Bone marrow (tissue), 2 donors: ENCODE data around the gene JCAD.
"Not testable (repeated sequence)": the region's sequence is repeated elsewhere in the genome, so short reads cannot be mapped to it uniquely, and the experiment has no call there.

Experiments used
- DNase-seq, 2 donors: peaks; one replicate each; lab custom pipeline; 2025; lab: John Stamatoyannopoulos, UW

Gene JCAD

DNA sequence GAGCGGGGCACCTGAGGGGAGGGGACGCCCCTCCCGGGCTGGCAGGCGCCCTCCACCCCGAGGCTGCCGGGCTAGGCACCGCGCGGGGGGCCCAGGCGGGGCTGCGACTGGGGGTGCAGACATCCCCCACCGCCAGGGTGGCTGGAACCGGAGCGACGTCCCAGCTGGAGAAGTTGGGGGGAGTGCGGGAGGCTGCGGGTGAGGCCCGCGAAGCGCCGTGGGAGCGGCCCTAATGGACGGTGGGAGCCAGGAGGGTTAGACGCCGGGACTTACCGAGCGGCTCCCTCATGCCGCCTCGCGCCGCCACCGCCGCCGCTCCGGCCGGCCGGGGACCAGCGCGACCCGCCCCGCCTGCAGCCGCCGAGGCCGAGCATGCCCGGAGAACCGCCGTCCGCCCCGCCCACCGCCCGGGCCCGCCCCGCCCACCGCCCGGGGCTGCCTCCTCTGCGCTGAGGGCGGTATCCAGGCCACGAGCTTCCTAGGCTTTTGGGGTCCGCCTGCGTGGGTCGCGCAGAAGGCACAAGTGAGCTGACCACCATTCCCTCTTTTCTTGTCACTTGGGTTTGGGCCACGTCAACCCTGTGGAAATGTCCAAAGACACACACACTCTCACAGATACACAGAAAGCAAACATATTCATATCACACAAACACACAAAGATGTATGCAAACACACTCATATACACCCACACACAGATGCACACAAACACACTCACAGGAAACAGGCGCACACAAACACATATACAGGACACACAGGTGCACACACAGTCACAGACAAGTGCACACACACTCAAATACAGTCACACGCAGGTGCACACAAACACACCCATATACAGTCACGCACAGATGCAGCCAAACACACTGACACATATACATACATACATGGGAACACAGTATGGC lies at the start of gene JCAD:
Gene JCAD, minus strand, starts transcription at position 378 of the 899 bp plus-strand sequence. CDS start 11,774 bp downstream, outside the sequence.
- peak in 1 of 2 donors; percentile 8 for DNase-seq

- no peak for DNase-seq
Observed at GRCh38 chr10:30106987-30107386, 47.6 kb upstream of the JCAD start.

DNA sequence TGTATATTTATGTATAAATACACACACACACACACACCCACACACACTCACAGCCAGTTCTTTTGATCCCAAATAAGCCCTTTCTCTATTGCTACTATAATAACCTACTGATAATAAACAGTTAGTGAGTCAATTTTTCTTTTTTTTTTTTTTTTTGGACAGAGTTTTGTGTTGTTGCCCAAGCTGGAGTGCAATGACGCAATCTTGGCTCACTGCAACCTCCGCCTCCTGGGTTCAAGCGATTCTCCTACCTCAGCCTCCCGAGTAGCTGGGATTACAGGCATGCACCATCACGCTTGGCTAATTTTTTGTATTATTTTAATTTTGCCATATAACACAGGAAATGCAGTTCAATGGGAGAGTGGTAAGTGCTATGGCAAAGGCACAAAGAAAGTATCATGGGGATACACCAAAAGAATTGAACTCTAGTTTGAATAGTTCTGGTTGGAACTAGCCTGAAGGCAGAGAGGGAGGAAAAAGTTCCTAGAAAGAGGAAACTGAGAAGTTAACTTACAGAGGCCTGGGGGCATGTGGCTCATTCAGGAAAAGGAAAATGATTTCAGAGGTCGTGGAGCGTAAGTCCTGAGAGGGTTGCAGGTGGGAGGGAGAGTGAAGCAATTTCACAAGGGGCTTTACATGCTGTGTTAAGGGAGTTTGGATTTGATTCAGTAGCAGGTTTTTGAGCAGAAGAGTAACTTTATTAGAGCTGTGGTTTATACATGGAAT lies 44.4 kb upstream of the JCAD start:
- DNase-seq = no peak

DNA sequence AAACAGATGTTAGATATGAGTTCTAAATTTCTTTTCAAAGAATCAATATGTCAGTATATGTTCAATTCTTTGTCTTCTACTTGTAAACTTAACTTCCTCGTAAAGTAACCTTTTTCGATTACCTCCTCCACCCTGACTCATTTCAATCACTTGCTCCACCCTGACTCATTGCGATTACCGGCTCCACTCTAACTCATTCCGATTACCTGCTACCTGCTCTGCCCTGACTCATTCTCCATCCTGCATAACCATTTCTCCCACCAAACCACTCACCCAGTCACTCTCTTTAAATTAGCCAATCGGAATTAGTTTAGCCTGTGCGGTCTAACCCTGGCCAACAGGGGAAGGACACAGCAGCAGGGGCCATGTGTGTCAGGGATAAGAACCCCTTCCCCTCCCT lies 40.3 kb upstream of the JCAD start:
- DNase-seq = not testable (repeated sequence)

DNA sequence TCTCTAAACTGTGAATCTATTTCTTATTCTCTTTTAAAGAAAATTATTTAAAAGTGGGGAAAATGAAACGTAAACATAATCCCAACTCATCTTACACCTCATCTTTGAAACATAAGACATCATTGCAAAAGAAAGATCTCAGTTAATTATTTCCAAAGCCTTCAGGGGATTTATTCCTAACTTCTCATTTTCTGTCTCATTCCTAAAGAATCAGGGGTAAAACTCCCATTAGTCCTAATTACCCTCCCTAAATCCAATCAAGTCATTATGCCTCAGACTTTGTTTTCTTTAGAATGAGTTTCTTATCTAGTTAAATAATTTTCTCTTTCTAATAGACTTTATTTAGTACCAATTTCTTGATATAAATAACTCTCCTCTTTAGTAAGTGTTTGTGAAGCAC lies 39.7 kb upstream of the JCAD start:
- no peak for DNase-seq

GRCh38 chr10:30098629-30099028 lies 39.2 kb upstream of the JCAD start:
- DNase-seq = peak in 1 of 2 donors; percentile 1

- no peak for DNase-seq
Observed at GRCh38 chr10:30096564-30096963, 37.2 kb upstream of the JCAD start.

DNA sequence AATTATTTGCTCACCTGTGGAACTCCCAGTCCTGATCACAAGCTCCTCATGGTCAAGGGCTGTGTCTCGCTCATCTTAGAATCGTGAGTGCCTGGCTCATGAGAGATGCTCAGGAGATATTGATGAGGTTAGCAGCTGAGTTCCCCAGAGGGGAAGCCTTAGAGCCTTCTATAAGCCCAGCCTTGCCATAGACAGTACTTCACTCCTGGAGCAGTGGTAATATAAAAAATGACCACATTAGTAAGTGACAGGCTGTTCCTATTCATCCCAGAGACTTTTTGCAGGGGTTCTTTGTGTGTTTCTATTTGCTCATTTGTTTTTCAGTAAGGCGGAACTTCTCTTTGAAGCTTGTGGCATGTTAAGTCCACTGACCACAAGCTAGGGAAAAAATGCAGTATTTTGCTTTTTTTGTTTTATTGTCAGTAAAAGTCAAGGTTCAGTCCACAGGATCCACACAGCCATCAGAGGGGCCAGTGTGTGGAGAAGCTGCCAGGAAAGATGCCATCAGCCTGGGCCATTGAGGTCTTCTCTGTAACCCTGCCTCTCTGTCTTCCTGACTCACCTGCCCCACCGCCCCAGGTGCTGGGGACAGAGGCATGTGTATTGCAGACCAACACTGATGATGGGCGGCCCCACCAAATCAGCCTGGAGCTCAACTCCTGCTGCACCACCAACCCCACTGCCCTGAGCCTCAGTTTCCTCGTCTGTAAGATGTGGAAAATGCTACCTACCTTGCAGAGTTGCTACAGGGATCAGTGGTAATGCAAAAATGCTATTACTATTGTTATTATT lies 36.4 kb upstream of the JCAD start:
- DNase-seq = no peak

DNA sequence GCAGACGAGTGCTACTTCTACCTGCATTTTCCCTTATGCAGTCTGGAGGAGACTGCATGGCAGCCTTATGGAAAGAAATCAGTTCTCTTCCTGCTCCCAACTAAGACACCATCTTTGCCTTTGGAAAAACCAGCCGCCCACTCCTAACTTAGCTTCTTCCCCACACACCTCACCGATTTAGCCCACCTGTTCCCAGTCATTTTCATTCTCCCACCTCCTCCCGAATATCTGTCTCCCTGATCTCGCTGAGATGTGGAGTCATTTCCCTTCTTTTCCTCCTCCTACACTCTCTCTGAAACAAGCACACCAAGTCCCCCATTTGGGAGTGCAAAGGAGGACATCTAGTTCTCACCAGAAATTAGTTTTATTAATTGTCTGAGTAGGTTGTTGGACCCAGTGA lies 35.2 kb upstream of the JCAD start:
- DNase-seq = no peak

GRCh38 chr10:30093303-30093950 lies 34.0 kb upstream of the JCAD start:
- DNase-seq = no peak

GRCh38 chr10:30092151-30092790 lies 32.9 kb upstream of the JCAD start:
- no peak for DNase-seq

DNA sequence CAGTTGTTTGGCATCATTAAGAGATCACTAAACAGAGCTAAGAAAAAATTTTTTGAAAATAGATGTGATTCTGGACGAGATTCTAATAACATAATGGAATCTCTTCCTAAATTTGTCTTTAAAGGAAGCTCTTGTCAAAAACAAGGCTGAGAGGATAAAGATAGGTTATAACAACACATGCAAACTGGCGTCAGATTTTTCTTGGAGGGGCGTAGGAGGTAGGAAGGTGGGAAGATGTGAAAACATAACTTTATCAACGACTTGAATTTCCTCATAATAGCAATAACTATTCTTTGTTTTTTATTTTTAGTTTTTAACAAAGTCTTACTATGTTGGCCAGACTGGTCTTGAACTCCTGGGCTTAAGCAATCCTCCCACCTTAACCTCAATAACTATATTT lies 31.8 kb upstream of the JCAD start:
- no peak for DNase-seq

- DNase-seq = no peak
Observed at GRCh38 chr10:30088178-30088577, 28.8 kb upstream of the JCAD start.

DNA sequence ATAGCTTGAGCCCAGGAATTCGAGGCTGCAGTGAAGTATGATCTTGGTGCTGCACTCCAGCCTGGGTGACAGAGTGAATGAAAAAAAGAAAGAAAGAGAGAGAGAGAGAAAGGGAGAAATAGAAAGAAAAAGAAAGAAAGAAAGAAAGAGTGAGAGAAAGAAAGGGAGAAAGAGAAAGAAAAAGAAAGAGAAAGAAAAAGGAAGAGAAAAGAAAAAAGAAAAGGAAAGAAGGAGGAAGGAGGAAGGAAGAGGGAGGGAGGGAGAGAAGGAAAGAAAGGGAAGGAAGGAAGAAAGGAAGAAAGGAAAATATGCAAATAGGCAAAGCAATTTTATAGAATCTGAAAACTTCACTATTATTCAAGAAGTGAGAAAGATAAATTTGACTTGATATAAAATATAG lies 24.5 kb upstream of the JCAD start:
- DNase-seq = no peak

DNA sequence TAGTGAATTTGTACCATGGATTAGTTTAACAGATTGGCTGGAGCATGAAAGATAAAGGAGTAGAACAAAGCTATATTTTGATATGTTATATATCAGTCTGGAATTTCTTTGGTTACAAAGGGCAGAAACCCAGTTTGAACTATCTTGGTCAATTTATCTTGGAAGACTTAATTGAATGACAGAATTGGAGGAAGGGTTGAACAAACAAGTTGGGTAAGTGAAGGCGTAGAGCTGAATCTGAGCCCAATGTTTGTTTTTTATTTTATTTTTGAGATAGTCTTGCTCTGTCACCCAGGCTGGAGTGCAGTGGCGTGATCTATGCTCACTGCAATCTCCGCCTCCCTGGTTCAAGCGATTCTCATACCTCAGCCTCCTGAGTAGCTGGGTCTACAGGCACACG lies 21.8 kb upstream of the JCAD start:
- DNase-seq = no peak

GRCh38 chr10:30080161-30080560 lies 20.8 kb upstream of the JCAD start:
- no peak for DNase-seq

GRCh38 chr10:30079408-30079807 lies 20.0 kb upstream of the JCAD start:
- no peak for DNase-seq

- no peak for DNase-seq
Observed at GRCh38 chr10:30075481-30075880, 16.1 kb upstream of the JCAD start.

DNA sequence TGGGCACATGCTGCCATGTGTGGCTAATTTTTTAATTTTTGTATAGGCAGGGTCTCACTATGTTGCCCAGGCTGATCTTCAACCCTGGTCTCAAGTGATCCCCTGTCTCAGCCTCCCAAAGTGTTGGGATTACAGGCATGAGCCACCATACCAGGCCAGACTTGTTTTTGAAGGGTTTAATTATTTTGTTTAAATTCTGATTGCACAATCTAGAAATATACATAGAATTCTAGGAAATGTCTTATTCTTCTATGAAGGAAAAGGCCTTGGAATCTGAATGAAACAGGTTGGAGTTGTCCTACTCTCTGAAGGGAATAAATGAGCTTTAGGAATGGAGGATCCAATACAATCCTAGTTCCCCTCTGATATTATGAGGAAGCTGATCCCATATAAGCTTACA lies 15.5 kb upstream of the JCAD start:
- no peak for DNase-seq

DNA sequence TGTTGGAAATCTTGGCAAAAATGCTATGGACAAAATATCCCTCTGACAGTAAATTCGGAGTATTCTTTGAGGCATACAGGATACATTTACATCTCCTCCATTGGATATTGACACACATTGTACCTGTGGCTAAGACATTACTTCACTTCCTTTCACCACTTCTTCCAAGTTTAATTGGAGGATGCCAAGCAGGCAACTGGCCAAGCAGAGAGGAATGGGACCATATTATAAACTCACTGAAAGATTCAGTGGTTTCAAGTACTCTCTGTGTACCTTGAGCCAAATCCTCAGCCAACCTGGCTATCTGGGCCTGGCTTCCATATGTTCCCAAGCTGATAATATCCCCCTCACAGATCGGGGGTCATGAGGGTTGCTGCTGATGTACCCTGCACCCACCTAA lies 14.7 kb upstream of the JCAD start:
- no peak for DNase-seq

GRCh38 chr10:30073767-30074060 lies 14.3 kb upstream of the JCAD start:
- DNase-seq = no peak
